ENCODE measurements around the gene TCF23.

Gene TCF23

DNA sequence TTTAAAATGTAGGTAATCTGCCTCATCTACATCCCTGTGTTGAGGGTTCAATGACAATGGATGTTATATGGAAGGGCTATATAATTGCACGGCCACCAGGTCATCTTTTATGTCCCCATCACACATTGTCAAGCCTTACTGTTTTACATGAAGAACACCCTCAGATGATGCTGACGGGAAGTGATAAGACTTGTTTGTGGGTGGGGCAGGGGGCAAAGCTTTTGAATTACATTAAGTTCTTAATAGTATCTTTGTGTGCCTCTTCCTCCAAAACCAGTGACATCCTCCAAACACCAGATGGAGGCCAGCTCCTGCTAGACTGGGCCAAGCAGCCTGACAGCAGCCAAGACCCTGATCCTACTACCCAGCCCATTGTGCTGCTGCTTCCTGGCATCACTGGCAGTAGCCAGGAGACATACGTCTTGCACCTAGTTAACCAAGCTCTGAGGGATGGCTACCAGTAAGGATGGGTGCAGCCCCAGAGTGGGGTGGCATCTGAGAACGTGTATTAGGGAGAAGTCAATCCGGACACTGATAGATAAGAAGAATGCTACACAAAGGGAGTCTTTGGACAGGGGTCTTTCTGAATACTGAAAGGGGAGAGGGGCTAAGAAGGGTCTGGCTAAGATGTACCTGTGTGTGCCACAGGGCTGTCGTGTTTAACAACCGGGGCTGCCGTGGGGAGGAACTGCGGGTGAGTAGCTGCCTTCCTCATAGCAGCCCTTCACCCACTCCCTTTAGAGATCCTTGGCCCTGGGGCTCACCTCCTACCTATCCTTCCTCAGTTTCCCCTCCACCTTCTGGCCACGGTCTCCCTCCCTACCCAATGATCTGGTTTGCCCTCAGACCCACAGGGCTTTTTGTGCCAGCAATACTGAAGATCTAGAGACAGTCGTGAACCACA, 19.9 kb upstream of the TCF23 start:
- no peak for DNase-seq

GRCh38 chr2:27130396-27130795, 18.4 kb upstream of the TCF23 start:
- DNase-seq: no peak

DNA sequence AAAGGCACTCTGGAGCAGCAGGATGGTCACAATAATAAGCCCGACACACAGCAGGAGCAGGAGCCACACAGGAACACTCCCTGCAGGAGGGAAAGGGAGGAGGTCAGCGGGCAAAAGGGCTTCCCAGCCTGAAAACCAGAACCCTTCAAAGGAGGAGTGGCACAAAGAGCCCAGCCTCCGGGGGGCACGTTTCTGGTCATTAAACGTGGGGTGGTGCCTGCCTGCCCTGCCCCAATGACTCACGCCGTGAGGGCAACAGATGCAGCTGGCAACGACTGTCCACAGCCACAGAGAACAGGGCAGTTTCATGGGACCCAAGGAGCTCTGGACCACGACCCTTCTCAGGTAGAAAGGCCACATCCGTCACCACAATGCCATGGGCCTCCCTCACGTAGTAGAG, 17.4 kb upstream of the TCF23 start:
- no peak for DNase-seq

GRCh38 chr2:27133195-27133875, 15.5 kb upstream of the TCF23 start:
- peak in 1 of 51 donors; percentile 18 for DNase-seq

- peak; percentile 76 to 98 (median 93) for DNase-seq
These were observed 14.7 kb upstream of the TCF23 start, which contains the start of gene PREB for GRCh38 chr2:27133905-27134780. PREB (minus strand) TSS chr2:27134636; CDS start chr2:27134421, 215 bp downstream.

GRCh38 chr2:27134781-27135477, 13.9 kb upstream of the TCF23 start:
- no peak for DNase-seq

DNA sequence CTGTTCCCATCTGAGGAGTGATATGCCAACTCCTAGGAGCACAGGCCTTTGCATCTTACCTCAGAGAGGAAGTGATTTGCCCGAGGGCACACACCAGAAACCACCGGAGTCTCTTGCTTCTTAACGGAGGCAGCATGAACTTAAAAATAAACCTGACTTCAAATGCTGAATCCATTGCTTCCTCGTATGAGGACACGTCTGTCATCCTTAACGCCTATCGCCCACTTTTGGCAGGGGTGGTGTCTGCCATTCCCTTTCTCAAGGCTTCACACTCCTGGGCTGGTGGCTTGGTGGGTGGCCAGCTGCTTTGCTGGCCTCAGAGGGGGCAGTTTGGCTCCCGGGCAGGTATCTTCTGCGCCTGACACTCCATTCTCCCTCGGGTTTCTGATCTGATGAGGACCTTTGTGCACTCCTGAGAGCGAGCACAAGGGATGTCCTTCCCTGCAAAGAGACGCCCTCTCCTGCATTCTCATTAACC, 13.3 kb upstream of the TCF23 start:
- DNase-seq: peak in 1 of 51 donors; percentile 17

DNA sequence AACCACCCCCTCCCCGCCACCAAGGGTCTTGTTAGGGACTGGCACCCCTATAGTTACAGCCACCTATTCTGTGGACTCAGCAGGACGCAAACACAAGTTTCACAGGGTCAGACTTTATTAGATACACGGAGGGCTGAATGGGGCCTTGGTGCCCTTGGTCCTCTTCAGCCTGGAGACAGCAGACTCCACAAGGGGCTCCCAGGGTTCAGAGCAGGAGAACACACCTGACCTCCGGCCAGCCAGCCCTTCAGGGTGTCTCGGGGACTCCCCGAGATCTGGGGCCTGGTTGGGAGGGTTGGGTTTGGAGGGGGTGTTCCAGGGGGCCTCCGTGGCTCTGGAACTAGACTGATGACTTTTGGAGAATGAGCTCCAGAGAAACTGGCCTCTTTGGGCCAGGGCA, 12.1 kb upstream of the TCF23 start:
- DNase-seq: no peak

DNA sequence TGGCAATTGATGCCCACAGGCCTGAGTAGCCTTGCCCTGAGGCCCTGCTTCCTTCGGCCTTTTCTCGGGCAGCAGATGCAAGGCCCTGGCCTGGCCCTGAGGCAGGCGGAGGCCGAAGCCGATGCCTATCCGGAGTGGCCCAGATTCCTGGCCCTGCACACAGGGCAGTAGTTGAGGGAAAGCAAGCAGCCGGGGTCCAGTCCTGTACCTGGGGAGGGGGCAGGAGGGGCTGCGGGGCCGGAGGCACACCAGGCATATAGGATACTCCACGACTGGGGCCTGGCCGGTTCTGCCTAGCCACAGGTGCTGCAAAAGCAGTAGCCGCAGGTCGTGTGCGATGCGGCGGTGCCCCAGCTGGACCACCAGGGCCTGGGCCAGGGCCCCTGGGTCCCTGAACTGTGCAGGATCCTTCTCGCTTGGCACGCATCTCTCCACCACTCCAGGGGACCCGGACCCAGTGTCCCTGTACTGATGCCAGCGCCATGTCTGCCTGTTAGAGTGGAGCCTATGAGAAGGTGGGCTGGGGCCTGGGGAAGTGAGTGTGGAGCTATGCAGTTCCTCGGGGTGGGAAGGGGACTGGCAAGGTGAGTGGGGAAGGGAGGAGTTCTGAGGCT, 11.4 kb upstream of the TCF23 start:
- no peak for DNase-seq

- DNase-seq: no peak
These were observed 10.7 kb upstream of the TCF23 start for GRCh38 chr2:27138111-27138510.

GRCh38 chr2:27139310-27139709, 9.5 kb upstream of the TCF23 start, which contains the start of gene PRR30:
PRR30 (minus strand) TSS chr2:27139410; CDS start chr2:27138329, 1,081 bp downstream.
- no peak for DNase-seq

DNA sequence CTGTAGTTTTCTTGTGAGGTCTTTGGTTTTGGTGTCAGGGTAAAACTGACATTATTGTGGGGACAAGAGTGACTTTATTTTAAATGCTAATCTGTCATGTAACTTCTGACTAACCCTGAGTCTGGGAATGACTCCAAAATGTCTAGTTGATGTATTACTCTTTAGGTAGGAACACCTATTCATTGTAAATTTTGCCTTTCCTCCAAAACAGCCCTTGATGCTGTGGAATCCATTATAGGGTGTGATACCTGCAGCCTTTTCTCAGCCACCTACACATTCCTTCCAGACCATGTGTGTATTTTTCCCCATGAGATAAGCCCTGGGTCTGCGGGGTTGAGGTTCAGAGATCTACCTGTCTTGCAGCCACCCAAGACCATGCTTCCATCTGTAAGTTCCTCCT, 5.5 kb upstream of the TCF23 start:
- DNase-seq: no peak

GRCh38 chr2:27145682-27146081, 3.1 kb upstream of the TCF23 start:
- DNase-seq: no peak

DNA sequence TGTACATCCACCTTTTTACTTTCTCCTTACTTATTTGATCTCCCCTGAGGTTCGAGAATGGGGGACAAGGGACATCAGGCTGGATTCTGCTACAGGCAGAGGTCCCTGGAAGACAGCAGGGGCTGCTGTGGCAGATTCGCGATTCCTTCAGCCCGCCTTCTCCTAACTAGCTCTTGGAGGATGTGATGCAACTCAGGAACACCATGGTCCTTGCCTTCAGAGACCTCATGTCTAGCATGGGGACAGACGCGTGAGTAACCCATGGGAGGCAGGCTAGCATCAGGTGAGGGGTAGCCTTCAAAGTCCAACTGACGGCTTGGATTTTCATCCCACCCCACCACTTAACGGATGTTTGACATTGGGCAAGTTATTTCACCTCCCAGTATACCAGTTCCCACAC, 869 bp upstream of the TCF23 start:
- no peak for DNase-seq

DNA sequence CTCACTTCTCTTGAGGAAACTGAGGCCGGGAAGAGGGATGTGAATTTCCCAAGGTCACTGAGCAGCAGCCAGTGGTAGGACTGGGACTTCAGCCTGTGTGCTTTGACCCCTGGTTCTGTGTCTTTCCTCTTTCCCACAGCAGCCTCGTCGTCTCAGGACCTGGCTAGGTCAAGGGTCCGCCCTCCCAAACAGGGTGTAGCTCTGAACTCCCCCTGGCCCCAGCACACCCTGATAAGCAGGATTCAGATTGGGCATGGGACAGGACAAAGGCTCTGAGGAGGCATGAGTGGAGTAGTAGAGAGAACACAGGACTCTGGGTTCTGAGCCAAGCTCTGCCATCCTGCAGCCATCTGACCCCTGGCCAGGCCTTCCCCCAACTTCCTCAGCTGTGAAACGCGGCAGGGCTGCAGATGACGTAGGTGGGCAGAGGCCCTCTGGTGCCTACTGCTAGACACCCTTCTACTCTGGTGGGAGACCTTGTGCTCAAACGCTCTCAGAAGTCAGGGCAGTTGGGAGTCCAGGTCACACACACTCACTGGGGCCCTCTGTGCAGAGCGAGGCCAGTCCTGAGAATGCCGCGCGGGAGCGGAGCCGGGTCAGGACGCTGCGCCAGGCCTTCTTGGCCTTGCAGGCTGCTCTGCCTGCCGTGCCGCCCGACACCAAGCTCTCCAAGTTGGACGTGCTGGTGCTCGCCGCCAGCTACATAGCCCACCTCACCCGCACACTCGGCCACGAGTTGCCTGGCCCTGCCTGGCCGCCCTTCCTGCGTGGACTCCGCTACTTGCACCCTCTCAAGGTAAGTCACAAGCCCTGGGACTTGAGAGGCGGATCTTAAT, 984 bp downstream of the TCF23 start:
- no peak for DNase-seq

GRCh38 chr2:27150639-27151230, 1.9 kb downstream of the TCF23 start:
- no peak for DNase-seq

- DNase-seq: no peak
These were observed 3.4 kb downstream of the TCF23 start for GRCh38 chr2:27152102-27152795.

DNA sequence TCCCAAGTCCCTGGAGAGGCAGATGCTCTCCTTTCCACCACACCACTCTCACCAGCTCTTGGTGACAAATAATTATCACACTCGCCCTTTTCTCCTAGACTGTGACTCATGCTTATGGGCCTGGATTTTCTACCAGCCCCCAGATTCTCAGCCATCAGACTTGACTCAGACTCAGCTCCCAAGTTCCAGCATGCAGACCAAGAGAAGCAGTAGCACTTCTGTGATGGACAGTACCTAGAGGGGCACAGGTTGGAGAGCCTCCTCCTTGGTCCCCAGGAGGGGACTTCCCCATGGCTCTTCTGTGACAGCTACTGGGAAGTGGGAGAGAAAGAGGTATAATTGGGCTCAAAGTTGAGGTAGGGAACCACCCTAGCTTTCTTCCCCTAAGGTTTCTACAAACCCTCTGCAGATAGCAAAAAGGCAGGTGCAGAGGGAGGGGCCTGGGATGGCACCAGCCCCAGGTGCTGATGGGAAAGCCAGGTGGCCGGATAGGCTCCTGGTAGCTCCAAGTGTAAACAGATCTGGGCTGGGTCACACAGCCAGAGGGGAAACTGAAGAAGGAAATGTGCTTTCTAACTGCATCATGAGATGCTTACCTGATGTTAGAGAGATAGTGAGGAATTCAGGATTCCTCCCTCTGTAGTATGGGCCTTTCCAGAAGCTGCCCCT, 4.1 kb downstream of the TCF23 start:
- peak in 1 of 51 donors; percentile 24 for DNase-seq

Measured in hypothalamus (tissue), 51 donors.